ELR (cell line): ENCODE measurements around the gene FSTL1.

Experiments
- DNase-seq: peaks from one replicate; pipeline ENCODE4 v3.0.0-alpha.2; 2015; ENCODE audit warnings: low read depth

Gene FSTL1

DNA sequence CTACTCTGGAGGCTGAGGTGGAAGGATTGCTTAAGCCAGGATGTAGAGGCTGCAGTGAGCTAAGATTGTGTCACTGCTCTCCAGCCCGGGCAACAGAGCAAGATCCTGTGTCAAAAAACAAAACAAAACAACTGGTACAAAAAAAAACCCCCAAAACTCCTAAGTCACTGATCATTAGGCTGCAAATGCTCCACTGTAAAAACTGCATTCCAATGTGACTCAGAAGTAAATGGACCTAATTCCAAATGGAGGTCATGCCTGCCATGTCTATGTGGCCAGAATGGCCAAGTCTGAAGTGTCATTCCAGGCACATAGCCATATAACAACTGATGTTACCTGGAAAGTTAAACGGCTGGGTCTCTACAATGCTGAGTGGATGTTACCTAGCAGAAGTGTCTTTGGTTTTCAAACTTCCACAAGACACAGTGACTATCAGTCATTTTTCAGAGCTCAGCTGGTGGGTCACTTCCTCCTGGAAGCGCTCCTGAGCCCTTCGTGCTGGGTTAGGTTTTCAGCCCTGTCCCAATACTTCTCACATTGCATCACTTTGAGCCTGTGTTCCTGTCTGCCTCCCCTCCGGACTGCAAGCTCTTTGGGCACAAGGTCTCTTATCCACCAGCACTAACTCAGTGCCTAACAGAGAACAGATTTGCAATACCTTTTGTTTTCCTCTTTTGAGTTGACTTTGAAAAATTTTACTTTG lies 10.6 kb downstream of the FSTL1 start:
- DNase-seq = peak; percentile 62

DNA sequence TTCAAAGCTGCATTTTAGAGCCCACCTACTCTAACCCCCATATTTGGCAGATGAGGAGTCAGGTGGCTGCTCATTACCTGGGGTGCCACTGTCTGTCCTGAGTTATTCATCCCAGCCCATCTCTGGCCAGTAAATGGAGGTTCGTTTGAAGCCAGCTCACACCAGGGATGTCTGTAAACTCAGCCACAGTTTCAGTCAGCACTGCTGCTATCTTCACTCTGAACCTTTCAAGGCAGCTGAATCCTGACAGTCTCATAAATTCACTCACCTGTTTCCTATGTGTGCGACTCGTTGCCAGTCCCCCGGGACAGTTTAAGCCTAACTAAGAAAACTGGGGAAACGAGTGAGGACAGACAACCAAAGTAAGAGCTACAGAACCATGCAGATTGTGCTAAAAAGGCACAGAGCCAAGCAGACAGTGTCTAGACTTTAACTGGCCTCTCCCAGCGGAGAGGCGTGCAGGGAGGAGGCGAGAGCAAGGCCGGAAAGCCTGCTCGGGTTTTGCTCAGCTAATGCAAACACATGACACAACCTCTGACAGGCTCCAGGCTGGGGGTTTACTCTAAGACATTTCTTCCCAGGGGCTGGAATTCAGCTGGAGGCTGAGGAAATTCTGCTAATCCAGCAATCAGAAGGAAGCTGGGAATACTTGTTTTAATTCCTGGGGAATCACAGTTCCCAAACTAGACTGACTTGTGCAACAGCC lies 12.0 kb downstream of the FSTL1 start:
- peak; percentile 57 for DNase-seq

DNA sequence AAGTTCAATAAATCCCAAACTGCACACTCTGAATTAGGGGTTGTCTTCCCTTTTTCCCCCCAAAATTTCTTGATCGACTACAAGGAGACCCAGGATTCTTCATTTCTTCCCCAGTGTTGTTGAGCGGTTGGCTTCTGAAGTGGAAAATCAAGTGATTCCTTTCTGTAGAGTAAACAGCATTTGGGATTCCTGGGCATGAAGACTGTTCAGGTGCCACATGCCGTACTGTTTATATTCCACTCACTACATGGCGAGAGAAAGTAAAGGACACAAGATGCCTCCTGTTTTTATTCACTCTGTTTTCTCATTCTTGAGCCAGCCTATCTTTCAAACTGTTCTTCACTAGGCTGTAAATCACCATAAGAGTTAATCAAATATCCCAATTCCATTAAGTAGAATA lies 12.6 kb downstream of the FSTL1 start:
- DNase-seq = no peak

DNA sequence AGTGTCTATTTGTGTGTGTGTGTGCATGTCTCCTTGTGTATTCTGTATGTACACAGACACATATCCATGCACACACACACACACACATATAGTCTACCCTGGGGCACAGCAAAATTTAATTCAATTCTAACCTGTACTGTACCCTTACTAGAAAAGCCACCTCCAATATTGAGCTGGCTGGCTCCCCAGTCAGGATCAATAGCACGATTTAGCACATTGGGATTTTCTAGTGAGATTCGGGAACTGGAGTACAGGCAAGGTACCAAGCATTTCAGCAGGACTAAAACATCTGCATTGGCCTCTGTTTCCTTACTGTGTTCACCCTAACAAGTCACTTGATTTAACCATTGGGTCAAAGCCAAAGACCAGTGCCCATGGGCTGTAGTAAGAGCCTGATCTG lies 13.2 kb downstream of the FSTL1 start:
- DNase-seq = no peak

DNA sequence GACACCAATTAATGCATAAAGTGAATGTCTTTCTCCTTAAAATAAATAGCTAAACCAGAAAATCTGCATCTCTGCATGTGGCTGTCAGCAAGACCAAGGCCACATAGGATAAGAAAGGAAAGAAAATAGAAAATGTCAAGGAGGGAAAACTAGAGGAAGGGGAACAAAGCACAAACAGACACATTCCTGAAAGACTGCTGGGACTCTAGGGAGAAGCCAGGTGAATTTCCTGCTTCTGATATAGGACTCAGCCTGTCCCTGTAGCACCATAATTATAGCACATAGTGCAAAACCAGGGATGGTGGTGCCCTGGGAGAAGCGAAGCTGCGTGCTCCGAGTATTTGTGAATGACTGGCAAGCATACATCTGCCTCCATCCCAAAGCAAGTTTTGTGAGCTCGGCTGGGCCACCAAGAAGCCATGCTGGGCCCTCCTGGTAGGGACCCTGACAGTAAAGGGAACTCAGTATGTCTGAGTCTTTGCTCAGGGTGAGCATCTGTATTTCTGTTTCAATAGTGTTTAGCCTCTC lies 14.2 kb downstream of the FSTL1 start:
- DNase-seq = peak; percentile 16

DNA sequence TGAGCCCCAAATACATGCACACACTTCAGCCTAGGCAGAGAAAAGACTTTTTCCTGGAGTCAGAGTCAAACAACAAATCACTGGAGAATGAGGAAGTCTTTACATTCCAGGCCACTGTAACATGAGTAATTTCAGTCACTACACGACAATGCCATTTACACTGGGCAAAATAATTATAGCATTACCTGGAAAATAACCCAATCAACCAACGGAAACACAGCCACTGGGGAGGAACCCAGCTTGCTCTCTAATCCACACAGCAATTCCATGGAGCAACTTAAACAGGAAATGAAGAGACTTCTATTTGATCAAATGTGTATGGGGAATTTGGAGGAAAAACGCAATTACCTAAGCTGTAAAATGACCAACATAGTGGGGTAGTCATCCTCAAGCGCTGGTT lies 15.2 kb downstream of the FSTL1 start:
- DNase-seq = peak; percentile 88

DNA sequence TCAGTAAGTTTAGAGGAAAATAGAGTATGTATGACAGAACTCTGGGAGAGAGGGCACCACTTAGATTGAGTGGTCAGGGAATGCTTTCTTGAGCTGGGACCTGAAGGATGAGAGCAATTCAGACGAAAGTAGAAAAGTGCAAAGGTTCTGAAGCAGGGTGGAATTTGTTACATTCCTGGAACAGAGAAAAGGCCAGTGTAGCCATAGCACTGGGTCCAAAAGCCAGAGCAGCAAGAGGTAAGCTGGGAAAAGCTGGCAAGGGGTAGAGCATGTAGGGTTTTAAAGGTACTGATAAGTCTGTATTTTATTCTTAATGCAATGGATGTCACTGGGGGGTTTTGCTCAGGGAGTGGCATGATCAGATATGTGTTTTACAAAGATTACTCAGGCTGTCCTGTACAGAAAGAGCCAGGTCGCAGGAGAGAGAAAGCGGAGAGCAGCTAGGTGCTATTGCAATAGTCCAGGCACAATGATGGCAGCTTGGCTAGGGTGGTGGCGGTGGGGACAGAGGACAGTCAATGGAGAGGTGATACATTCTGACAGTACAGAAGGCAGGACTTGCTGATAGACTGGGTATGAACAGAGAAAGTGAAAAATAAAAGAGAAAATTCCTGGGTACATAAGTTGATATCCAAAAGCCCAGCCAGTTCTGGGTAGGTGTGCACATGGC lies 17.0 kb downstream of the FSTL1 start:
- no peak for DNase-seq

DNA sequence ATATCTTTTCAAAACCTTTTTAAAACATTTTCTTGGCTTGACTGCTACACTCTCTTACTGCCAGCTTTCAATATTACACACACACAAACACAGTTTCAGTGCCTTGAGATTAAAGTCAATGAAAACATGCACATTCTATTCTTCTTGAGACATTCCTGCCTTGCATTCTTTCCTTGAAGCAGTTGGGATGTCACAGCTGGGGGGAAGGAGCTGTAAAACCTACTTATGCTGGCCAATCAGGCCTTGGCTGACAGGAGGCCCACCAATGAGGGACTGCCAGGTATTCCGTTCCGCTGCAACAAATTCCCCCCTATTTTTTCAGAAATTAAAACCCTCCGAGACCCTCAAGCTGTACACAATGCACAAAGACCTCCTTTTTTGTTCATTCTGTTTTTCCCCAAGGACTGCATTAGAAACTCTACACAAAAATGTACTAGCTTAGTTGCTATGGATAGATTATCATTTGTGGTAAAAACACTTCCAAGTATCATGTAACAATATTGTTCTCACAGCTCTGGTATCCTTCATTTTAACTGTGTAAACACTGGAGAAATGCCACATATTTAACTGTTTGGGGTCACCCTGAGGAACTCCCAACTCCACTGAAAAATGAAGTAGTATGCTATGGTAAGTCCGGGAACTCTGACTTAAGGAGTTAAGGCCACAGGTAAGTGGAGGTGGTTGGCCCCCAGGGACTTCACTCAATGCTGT lies 18.5 kb downstream of the FSTL1 start:
- peak; percentile 13 for DNase-seq

DNA sequence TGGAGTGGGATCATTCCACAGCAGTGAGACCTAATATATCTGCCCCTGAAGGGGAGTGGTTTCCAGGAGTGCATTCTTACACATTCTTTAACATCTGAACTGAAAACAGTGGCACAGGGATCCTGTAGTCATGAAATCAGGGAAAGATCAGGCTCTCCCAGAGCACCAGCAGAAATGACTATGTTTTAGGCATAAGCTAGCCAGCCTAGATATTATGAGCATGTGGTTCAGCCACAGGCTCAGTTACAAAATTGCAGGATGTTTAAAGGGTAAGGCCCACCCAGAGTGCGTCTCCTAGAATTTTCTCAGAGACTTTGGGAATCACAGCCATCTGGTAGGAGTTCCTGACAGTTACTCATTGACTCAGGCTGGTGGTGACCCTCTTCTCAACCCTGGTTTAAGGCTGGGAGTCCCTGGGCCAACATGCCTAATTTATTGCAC lies 20.9 kb downstream of the FSTL1 start:
- DNase-seq = peak; percentile 52

DNA sequence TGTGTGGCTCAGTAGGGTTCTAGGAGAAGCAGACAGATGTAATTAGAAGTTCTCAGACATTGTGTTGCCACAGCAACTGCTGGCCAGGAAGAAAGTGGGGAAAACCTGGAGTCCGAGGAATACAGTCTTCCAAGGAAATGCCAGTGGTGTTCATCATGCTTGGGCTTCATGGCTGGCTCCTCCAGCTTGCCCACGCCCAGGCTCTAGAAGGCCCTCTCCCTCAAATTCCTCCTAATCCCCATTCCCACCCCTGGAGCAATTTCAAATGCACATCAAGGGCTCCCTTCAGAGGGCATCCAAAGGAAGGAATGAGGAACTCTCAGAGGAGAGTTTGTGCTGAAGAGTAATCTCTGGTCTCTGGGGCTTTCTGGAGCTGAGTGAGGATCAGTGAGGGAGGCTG lies 21.9 kb downstream of the FSTL1 start:
- peak; percentile 8 for DNase-seq

DNA sequence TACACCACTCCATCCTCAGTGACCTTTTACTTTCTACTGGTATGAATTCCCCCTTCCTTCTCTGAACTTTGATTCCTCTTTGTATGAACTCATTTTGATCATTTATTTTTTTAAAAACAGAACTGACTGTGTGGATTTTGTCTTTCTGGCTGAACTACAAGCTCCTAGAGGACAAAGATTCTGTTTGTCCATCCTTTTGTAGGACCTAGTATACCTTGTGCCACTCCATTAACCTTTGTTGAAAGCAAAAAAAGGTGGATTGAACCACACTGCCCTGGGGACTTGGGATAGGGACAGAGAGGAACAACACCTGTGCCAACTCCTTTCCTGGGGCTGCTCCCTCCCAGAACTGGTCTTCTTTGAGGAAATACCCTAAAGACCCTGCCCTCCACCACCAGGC lies 23.6 kb downstream of the FSTL1 start:
- no peak for DNase-seq

DNA sequence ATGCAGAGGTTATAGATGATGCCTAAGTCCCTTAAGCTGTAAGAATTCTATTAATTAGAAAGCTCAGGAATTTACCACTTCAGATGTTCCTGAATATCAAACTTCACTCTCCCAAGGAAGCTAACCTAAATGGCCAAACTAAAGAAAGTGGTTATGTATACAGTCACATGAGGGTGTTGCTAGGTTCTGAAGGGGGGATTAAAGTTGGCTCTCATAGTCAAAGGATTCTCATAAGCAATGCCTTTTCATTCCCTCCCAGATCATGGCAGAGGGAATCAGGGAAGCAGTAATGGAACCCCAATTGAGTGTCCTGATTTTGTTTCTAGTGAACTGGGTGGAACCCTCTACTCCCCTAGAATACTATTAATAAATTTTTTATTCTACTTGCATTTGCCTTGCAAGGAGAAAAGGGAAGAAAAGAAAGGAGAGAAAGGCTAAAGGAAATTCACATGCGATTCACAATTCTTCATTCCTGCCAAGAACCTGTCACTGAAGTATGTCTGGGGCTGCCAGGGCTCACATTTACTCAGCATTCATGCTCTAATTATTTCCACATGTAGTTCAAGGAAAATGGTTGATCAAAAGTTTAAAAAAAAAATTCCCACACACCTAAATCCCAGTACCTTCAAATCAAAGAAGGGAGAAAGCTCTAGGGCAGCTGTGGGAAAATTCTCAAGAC lies 25.1 kb downstream of the FSTL1 start:
- DNase-seq = peak; percentile 49

DNA sequence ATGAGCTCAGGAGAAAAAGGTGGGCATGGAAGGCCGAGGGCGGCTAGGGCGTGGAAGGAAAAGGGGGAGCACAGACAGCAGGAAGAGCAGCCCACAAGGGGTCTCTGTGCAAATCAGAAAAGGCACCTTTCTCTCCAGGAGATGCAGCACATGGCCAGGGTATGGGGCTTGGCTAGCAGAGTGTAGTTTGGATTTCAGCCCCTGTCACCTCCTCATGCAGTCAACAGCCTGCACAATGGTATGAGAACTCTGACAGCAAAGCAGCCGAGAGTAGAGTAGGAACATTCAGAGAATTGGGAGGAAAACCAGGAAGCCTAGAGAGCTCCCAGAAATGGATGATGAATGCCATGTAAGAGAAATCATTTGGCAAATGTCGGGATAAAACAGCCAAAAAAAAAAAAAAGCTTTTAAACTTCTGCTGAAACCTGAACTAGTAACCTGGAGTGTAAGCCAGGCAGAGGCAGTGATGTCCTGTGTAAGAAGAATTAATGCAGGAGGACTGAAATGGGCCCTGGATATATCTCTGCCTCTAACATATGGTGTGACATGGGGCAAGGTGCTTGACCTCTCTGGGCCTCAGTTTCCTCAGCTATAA lies 25.7 kb downstream of the FSTL1 start:
- no peak for DNase-seq

DNA sequence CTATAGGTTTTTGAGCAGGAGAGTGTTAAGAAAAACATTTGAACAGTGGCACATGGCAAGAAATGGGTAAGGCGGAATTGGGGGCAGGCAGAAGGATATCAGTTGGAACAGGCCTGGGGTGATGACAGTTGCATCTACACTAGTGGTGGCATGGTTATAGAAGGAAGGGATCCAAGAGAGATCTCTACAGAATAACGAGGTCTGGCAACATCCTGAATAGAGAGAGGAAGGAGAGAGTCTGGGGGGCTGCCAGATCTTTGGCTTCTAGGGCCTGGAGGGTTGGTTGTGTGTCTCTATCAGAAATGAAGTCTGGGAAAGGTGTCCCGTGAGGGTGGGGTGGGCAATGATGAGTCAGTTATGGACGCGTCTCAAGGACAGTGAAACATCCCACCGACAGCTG lies 26.3 kb downstream of the FSTL1 start:
- DNase-seq = no peak

DNA sequence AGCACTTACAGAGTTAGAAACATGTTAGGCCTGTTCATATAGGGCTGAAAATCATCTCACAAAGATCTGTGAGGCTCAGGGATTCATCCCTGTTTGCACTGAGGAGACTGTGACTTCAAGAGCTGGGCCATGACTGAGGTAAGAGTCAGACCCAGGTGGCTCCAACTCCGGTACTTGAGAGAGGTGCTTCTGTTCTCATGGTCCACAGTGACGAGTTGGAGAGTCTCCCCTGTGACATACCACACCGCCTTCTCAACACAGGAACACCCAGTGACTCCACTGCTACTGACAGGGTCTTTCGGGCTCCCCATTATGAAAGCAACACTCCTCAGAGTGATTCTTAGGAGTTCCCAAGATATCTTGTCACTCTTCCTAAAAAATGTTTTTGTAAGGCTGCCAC lies 27.4 kb downstream of the FSTL1 start:
- no peak for DNase-seq

DNA sequence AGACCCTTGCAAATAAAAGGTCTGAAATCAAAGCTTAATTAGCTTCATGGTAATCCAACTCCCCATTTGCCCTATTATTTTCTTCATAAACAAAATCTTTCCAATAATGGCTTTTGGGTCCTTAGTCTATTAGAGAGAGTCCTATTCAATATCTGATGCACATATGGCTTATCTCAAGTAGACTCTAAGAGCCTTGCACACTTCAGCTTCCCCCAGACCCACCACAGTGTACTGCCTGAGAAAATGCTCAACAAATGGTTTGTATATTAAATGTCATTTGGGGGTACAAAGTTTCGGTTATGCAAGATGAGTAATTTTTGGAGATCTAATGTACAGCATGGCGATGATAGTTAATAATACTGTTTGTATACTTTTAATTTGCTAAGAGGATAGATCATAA lies 28.9 kb downstream of the FSTL1 start:
- DNase-seq = no peak

DNA sequence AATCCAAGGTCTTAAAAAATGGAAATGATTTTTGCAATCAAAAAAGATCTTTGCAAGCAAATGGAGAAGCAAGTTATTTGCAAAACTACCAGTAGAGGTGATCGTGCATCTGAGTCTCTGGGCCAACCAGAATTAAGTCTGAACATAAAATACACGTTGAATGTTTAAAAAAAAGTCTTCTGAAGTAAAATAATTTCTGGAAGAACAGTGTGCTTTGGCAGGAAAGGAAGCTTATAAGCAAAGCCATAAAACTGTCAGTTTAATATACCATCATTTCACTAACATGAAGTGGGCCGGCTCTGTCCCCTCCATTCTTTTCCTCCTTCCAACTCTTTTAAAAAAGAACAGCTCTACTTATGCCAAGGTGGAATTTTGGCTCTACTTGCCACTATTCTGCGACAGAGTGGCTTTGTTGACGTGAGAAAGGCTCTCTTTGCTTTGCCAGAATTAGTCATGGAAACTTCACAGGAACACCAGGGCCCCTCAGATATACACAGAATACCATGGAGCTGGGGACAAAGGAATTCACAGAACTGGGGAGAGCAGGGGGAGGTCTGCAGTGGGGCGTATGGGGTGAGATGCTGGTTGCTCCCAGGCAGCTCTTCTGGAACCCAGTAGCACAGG lies 29.8 kb downstream of the FSTL1 start:
- peak; percentile 44 for DNase-seq

DNA sequence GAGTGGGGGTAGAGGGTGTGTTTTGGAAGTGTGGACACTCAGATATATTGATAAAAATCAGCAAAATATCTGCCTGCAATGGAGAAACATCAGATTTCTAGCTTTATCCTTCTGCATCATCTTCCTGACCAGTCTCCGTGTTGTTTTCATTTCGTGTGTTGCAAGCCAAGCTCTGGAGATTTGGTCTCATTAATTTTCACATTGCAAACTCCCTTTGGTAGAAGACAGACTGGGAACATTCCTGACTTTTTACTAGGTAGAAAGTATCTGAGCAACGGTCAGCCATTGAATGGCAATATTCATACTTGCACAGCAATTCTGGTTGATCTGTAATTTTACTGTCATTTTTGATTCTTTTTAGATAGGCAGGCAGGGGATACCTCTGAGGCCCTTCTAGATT lies 30.4 kb downstream of the FSTL1 start:
- no peak for DNase-seq

DNA sequence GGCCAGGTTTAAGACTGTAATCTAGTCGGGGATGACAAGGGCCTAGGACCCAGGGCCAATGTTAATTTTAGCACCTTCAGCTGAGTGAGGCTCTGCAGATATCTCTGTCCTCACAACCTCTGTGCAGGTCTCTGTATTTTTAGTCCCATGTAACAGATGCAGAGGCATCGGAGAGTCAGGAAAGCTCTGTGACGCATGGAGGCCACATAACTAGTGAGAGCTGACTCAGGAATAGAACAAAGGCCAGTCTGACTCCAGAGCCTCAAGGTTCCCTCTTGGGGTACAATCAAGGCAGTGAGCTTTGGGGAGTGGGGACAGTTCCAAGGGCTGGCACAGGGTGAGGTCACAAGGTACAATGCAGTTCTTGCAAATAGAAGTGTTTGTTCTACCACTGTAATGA lies 31.0 kb downstream of the FSTL1 start:
- peak; percentile 51 for DNase-seq

DNA sequence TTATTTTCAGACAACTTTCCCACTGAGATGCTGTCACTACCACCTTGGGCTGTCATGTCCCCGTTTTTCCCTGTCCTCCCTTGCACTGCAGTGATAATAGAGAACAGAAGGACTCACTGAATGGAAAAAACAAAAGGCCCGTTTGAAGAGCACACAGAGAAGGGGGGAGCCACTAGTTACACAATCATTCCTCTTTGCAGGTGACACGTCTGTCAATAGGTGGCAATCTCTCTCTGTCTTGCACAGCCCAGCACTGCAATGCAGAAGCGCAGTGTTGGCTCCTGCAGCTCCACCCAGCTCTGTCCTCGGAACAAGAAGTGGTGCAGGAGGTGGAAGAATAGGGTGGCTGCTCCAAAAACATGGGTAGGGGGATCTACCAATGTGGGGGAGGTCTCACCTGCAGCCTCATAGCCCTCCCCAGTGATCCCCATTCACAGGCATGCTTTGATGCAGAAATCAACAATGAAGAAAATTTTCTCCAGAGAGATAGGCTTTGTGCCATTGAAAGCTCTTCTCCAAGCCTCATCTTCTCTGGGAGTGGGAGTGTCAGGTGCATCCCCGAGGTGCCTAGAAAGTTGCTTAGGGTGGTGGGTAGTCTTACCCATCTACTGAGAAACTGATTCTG lies 31.8 kb downstream of the FSTL1 start:
- DNase-seq = peak; percentile 59
